Activated CD8-positive, alpha-beta memory T cell treated with anti-CD3 and anti-CD28 coated beads, Interleukin-2, amount 10 ng/mL, durations not matched to agents 7 days and 5 days (primary cell): ENCODE measurements around the gene RPP38. TPM values are rescaled to one million over a fixed set of nuclear protein-coding genes. Genes with fewer than 3 reads are reported as not detected.

Source experiments
- ATAC-seq: fragments of 150-1000 bp; cut with Tn5 transposase; one replicate; pipeline ENCODE4 v1.10.0; 2021; ENCODE audit warnings: moderate library complexity
- CTCF ChIA-PET: fragments of 350-600 bp; sonication (Branson Sonifier 250); formaldehyde crosslinking; loops from one replicate; lab custom pipeline; 2021; ENCODE audit warnings: antibody characterized with exemption; lab: Charles Lee
- DNase-seq: peaks from one replicate; pipeline ENCODE4 v3.0.0-alpha.2; 2020
- H3K27ac Mint-ChIP-seq: one replicate; pipeline ENCODE4 v1.8.0; 2021; ENCODE audit warnings: mild to moderate bottlenecking, mixed read lengths
- H3K27me3 Mint-ChIP-seq: one replicate; pipeline ENCODE4 v1.8.0; 2021; ENCODE audit warnings: mixed read lengths
- H3K36me3 Mint-ChIP-seq: one replicate; pipeline ENCODE4 v1.8.0; 2021; ENCODE audit warnings: mild to moderate bottlenecking, mixed read lengths
- H3K4me1 Mint-ChIP-seq: one replicate; pipeline ENCODE4 v1.8.0; 2021; ENCODE audit warnings: mixed read lengths
- H3K4me3 Mint-ChIP-seq: one replicate; pipeline ENCODE4 v1.8.0; 2021; ENCODE audit warnings: mild to moderate bottlenecking, moderate library complexity, mixed read lengths
- H3K9me3 Mint-ChIP-seq: one replicate; pipeline ENCODE4 v1.8.0; 2022; ENCODE audit warnings: low read depth, mixed read lengths
- total RNA-seq, 2 experiments: library from RNA; stranded (reverse); gene quantifications; one replicate each; pipeline ENCODE4 v1.2.3, GENCODE V29; 2021

Gene RPP38
- total RNA-seq, 2 experiments from 2014 or later, result 17.2 to 22.3 TPM

DNA sequence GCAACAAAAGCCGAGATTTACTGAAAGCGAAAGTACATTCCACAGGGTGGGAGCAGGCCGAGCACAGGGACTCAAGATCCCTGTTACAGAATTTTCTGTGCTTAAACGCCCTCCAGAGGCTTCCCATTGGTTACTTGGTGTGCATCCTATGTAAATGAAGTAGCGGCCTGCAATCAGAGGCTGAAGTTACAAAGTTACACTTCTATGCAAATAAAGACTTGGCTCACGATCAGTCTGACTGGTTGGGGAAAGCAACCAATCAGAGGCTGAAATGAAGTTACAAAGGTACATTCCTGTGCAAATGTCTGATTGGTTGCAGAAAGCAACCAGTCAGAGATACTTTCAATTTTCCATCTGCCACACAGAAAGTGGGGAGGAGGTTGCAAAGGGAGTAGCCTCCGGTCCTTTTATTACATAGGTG lies 12.6 kb upstream of the RPP38 start:
- CTCF ChIA-PET, result no interaction called here
- no peak overlapping the region for H3K27ac Mint-ChIP-seq
- peak overlapping the region; percentile 32 for H3K4me3 Mint-ChIP-seq
- DNase-seq, result no peak
- ATAC-seq, result no peak
- no peaks in the 10 kb centered on the region for H3K36me3 Mint-ChIP-seq
- H3K9me3 Mint-ChIP-seq, result no peaks in the 10 kb centered on the region
- peaks cover 2% of the 10 kb centered on the region for H3K27me3 Mint-ChIP-seq
- H3K4me1 Mint-ChIP-seq, result no peaks in the 10 kb centered on the region

DNA sequence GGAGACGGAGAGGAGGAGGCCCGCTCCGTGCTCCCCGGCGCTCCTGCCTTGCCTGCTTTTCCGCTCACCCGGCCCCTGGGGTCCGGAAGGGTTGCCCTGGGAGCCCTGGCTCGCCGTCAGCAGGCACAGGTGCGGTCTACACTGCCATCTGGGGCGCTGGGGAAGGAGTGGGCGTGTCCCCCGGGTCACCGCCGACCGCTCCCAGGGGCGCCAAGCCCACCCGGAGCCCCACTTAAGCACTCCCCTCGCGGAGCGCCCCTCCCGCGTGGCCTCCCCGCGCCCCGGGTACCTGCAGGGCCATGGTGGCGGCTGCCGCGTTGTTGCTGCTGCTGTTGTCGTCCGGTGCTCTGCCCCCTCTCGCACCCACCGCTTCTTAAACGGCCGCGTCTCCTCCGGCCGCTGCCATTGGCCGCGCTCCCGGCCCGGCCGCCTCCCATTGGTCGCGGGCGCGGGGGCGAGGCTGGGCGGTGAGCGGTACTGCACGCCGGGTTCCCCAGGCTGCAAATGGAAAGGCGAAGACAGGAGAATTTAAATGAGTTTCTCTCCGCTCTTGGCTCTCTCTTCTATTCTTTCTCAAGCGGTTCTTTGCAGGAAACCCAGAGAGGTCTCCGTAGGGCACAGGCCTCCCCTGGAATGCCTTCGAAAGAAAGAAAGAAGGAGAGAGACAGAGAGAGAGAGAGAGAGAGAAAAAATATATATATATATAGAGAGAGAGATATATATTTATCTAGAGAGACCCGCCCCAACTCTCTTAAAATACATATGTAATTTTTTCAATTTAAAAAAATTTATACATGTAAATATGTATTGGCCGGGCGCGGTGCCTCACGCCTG lies 8.5 kb upstream of the RPP38 start, which contains the start of gene ACBD7:
Gene ACBD7 (minus strand): TSS at position 349 of the 834 bp plus-strand sequence. CDS start 48 bp downstream, at position 301.
- Mint-ChIP-seq H3K27me3 (peaks cover 11% of the 10 kb centered on the region), H3K27ac (peak within 1 kb of the TSS; percentile 15), H3K9me3 (no peaks in the 10 kb centered on the region), H3K4me3 (peak within 1 kb of the TSS; percentile 65), H3K36me3 (no peaks in the 10 kb centered on the region), H3K4me1 (no peaks in the 10 kb centered on the region)
- DNase-seq (peak; percentile 84), ATAC-seq (peak; percentile 100)
- CTCF ChIA-PET, result no interaction called here

DNA sequence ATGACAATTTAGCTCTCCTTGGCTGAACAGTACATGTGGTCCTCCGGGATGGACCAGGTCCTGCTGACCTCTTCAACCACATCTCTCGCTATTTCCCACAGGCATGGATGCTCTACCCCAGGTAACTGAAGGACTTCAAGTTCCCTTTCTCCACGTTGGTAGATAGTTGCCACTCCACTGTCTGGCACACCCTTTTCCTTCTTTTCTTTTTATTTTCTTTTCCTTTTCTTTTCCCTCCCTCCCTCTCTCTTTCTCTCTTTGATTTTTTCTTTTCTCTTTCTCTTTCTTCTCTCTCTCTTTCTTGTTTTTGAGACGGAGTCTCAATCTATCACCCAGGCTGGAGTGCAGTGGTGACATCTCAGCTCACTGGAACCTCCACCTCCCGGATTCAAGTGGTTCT lies 5.7 kb upstream of the RPP38 start:
- H3K27me3 Mint-ChIP-seq, result peaks cover 17% of the 10 kb centered on the region
- no peak for ATAC-seq
- CTCF ChIA-PET, result no interaction called here
- no peak overlapping the region for H3K27ac Mint-ChIP-seq
- no peak overlapping the region for H3K4me3 Mint-ChIP-seq
- no peaks in the 10 kb centered on the region for H3K36me3 Mint-ChIP-seq
- DNase-seq, result no peak
- peaks cover 3% of the 10 kb centered on the region for H3K4me1 Mint-ChIP-seq
- H3K9me3 Mint-ChIP-seq, result no peaks in the 10 kb centered on the region

DNA sequence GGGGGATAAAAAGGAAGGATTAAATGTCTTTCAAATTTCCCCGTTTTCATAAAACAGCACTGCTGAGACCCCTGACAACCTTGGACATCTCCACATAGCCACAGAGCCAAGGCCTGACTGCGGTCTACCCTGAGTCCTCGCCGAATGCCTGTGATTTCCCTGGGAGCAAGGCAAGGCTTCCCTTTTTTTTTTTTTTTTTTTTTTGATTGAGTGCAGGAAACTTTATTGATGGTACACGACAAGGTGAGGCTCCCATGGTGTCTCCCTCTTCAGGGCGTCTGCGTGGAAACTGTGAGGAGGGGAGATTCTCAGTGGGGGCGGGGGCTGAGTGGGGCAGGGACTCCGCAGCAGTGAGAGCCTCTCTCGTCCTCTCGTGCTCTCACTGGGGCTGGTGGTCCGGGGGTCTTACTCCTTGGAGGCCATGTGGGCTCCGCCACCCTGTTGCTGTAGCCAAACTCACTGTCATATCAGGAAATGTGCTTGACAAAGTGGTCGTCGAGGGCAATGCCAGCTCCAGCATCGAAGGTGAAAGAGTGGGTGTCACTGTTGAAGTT lies 4.2 kb upstream of the RPP38 start:
- Mint-ChIP-seq H3K9me3 (no peaks in the 10 kb centered on the region), H3K4me3 (no peak overlapping the region), H3K27me3 (peaks cover 17% of the 10 kb centered on the region), H3K27ac (no peak overlapping the region), H3K4me1 (peaks cover 10% of the 10 kb centered on the region), H3K36me3 (peaks cover 4% of the 10 kb centered on the region)
- ATAC-seq (no peak), DNase-seq (no peak)
- CTCF ChIA-PET, result no interaction called here

DNA sequence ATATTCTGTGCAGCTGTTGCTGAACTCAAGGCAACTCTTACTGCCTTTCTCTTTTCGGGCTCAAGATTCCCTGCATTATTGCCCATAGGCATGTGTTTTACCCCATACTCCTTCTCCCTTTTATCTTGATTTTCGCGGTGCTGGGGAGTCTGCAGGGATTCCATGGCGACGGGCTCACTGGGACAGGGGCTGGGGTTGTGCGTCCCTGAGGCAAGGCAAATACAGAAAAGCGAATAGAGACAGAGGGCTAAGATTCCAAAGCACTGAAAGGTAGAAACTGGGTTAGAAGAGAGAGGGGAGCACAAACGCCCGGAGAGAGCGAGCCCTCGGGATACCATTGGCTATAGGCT lies 519 bp upstream of the RPP38 start:
- Mint-ChIP-seq H3K9me3 (no peaks in the 10 kb centered on the region), H3K4me3 (peak overlapping the region; percentile 98), H3K27ac (peak overlapping the region; percentile 97), H3K4me1 (peaks cover 31% of the 10 kb centered on the region), H3K36me3 (peaks cover 11% of the 10 kb centered on the region), H3K27me3 (peaks cover 7% of the 10 kb centered on the region)
- DNase-seq (no peak), ATAC-seq (no peak)
- CTCF ChIA-PET, result interaction anchor here (1.4 kb wide), 1 partner anchor 9 kb away, joined by 5 read pairs; no protein-coding TSS in a partner anchor

DNA sequence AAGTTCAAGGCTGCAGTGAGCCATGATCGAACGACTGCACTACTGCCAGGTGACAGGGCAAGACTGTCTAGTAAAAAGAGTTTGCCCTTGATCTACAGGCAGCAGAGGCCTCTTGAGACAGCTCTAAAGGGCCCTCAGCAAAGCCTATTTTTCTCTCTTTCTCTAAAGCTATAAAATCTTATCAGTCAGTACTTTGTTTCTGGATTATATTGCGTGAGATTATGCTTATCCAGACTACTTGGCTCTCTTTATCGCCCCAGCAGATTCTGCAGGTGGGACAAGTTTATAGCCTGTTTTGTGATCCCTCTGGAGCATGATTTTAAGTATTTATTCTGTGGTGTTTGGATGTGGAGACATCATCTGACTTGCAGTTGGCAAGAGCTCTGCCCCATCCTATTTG lies 2.7 kb downstream of the RPP38 start:
- peak overlapping the region; percentile 29 for H3K27ac Mint-ChIP-seq

DNA sequence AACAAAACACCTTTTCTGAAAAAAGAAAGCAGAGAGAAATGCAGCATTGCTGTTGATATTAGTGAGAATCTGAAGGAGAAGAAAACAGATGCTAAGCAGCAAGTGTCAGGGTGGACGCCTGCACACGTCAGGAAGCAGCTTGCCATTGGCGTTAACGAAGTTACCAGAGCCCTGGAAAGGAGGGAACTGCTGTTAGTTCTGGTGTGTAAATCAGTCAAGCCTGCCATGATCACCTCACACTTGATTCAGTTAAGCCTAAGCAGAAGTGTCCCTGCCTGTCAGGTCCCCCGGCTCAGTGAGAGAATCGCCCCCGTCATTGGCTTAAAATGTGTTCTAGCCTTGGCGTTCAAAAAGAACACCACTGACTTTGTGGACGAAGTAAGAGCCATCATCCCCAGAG lies 6.4 kb downstream of the RPP38 start:
- no peaks in the 10 kb centered on the region for H3K27me3 Mint-ChIP-seq
- DNase-seq (no peak), ATAC-seq (no peak)
- H3K36me3 Mint-ChIP-seq, result peaks cover 38% of the 10 kb centered on the region
- CTCF ChIA-PET, result interaction anchor here (1.0 to 3.0 kb wide), 2 partner anchors 10 to 20 kb away, joined by 3 to 9 read pairs; no protein-coding TSS in a partner anchor
- H3K9me3 Mint-ChIP-seq, result no peaks in the 10 kb centered on the region
- H3K4me1 Mint-ChIP-seq, result peaks cover 24% of the 10 kb centered on the region
- H3K27ac Mint-ChIP-seq, result peak overlapping the region; percentile 26
- no peak overlapping the region for H3K4me3 Mint-ChIP-seq

More for the DNA sequence above, 2.7 kb downstream of the RPP38 start:
- CTCF ChIA-PET, result interaction anchor here (2.4 kb wide), 1 partner anchor 67 kb away, joined by 7 read pairs; no protein-coding TSS in a partner anchor
- peaks cover 31% of the 10 kb centered on the region for H3K4me1 Mint-ChIP-seq
- no peak overlapping the region for H3K4me3 Mint-ChIP-seq
- H3K9me3 Mint-ChIP-seq, result no peaks in the 10 kb centered on the region
- H3K27me3 Mint-ChIP-seq, result peaks cover 7% of the 10 kb centered on the region
- DNase-seq, result no peak
- ATAC-seq, result no peak
- peaks cover 34% of the 10 kb centered on the region for H3K36me3 Mint-ChIP-seq

DNA sequence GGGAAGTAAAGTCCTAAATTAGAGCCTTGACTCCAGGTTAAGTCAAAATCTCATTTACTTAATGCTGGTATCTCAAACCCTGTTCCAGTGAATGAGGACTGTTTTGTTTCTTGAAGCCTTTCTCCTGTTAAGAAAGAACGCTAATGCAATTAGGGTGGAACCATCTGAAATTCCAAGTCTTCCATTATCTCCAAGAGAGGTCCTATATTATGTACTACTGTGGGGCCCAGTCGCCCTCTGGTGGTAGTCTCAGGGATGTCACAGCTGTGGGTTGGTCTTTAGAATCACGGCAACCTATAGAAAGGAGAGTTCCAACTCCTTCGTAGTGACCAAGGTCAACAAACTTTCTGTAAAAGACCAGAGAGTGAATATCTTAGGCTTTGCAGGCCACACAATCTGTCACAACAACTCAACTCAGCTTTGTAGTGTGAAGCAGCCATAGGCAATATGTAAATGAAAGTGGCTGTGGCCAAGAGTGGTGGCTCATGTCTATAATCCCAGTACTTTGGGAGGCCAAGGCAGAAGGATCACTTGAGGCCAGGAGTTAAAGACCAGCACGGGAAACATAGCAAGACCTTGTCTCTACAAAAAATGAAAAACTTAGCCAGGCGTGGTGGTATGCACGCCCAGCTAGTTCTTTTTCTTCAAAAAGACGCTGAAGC lies 9.3 kb downstream of the RPP38 start:
- CTCF ChIA-PET, result interaction anchor here (0.6 to 3.0 kb wide), 16 partner anchors 7 to 153 kb away, joined by 3 to 11 read pairs (median 4); partner anchors contain the start of genes DCLRE1C, MEIG1 and RPP38
- Mint-ChIP-seq H3K27me3 (no peaks in the 10 kb centered on the region), H3K36me3 (peaks cover 39% of the 10 kb centered on the region), H3K4me3 (no peak overlapping the region), H3K9me3 (no peaks in the 10 kb centered on the region), H3K4me1 (peaks cover 6% of the 10 kb centered on the region), H3K27ac (peak overlapping the region; percentile 32)
- DNase-seq, result peak; percentile 74
- peak; percentile 95 for ATAC-seq

DNA sequence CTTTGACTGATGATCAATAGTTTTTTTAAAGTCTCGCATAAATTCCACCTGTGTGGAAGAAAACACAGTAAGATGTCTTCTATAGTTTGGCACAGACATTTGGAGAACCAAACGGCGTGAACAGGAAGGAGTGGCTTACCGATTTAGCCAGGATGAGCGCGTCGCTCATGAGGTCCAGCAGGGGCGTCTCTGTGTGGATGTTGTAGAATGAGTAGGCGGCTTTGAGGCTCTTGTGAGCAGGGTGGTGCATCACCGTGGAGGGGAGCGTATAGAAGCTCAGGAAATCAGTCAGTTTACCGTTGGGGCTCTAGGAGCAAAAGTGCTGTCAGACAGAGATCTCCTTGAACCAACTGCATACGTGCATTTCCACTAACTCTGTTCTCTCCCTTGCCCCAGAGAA lies 15.5 kb downstream of the RPP38 start:
- no peak for ATAC-seq
- CTCF ChIA-PET, result no interaction called here
- no peak for DNase-seq
- Mint-ChIP-seq H3K36me3 (peaks cover 24% of the 10 kb centered on the region), H3K27me3 (no peaks in the 10 kb centered on the region), H3K27ac (no peak overlapping the region), H3K4me3 (no peak overlapping the region), H3K9me3 (no peaks in the 10 kb centered on the region), H3K4me1 (peaks cover 3% of the 10 kb centered on the region)

DNA sequence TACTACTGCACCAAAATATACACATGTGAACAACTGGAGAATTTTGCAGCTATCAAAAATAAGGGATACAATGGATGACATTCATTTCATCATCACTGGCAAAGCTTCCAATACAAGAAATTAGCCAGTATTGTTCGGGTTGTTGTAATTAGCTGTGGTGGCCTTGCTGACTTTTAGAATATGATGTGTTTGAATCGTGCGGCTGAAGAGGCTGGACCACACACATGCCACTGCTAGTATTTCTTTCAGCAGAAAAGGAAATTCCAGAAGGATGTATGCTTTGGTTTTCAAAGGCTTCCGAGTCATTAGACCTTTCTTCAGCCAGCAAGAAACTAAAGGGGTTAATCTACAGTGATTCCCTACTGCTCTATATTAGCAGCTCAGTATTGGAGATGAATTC lies 16.6 kb downstream of the RPP38 start:
- CTCF ChIA-PET, result interaction anchor here (1.5 kb wide), 1 partner anchor 9 kb away, joined by 9 read pairs; no protein-coding TSS in a partner anchor
- Mint-ChIP-seq H3K4me1 (peaks cover 5% of the 10 kb centered on the region), H3K36me3 (peaks cover 27% of the 10 kb centered on the region), H3K27me3 (no peaks in the 10 kb centered on the region), H3K4me3 (no peak overlapping the region), H3K9me3 (no peaks in the 10 kb centered on the region), H3K27ac (no peak overlapping the region)
- DNase-seq (no peak), ATAC-seq (no peak)

DNA sequence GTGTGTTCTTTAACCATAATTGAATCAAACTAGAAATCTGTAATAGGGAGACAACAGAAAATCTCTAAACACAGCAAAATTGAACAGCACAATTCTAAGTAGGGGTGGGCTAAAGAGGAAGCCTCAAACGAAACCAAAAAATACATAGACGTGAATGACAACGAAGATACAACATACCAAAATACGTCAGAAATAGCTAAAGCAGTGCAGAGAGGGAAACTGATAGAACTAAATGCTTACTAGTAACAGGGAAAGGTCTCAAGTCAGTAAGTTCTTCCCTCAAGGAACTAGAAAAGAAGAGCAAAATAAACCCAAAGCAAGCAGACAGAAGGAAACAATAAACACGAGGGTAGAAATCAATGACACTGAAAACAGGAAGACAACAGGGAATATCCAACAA lies 19.1 kb downstream of the RPP38 start:
- Mint-ChIP-seq H3K4me1 (peaks cover 12% of the 10 kb centered on the region), H3K4me3 (no peak overlapping the region), H3K27me3 (no peaks in the 10 kb centered on the region), H3K27ac (no peak overlapping the region), H3K36me3 (peaks cover 33% of the 10 kb centered on the region), H3K9me3 (no peaks in the 10 kb centered on the region)
- no peak for DNase-seq
- ATAC-seq, result no peak
- CTCF ChIA-PET, result interaction anchor here (1.4 to 1.5 kb wide), 2 partner anchors 10 to 11 kb away, joined by 5 to 6 read pairs; no protein-coding TSS in a partner anchor

DNA sequence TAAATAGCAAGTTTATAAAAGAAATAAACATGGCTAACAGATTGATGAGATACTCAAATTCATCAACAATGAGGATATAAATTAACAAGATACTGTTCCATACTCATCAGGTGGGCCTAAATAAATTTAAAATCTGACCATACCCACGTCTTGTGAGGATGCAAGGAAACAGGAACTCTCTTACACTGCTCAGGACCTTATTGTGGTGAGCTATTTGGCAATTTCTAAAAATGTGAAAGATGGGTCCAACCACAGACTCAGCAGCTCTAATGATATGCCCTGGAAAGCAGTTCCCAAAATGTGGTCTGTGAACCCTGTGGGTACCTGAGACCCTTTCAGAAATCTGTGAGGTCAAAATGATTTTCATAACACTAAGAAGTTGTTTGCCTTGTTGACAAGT lies 21.5 kb downstream of the RPP38 start:
- H3K9me3 Mint-ChIP-seq, result no peaks in the 10 kb centered on the region
- H3K4me1 Mint-ChIP-seq, result peaks cover 21% of the 10 kb centered on the region
- ATAC-seq, result no peak

DNA sequence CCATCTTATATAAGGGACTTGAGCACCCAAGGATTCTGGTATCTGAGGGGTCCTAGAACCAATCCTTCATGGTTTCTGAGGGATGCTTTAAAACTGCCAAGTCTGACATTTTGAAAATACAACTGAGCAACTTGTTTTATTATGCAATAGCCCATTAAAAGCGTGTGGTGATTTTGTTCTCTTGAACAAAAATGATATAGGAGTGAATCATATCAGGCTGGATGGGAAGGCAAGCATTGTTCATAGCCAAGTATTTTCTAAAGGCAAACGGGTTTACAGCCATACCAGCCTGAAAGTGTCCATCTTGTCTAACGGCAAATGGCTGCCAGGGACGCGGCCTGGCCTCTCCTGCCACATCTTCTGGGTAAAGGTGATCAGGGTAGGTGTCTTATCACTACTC lies 23.4 kb downstream of the RPP38 start:
- Mint-ChIP-seq H3K27me3 (no peaks in the 10 kb centered on the region), H3K36me3 (peaks cover 40% of the 10 kb centered on the region), H3K9me3 (no peaks in the 10 kb centered on the region), H3K27ac (no peak overlapping the region), H3K4me3 (no peak overlapping the region), H3K4me1 (peaks cover 38% of the 10 kb centered on the region)
- ATAC-seq (no peak), DNase-seq (no peak)
- CTCF ChIA-PET, result interaction anchor here (1.0 to 1.1 kb wide), 2 partner anchors 12 to 14 kb away, joined by 3 to 8 read pairs; no protein-coding TSS in a partner anchor

More for the DNA sequence above, 21.5 kb downstream of the RPP38 start:
- CTCF ChIA-PET, result interaction anchor here (1.3 to 2.0 kb wide), 2 partner anchors 21 to 50 kb away, joined by 3 to 4 read pairs; partner anchors contain the start of genes NMT2 and RPP38
- Mint-ChIP-seq H3K4me3 (no peak overlapping the region), H3K27ac (no peak overlapping the region), H3K36me3 (peaks cover 31% of the 10 kb centered on the region), H3K27me3 (no peaks in the 10 kb centered on the region)
- DNase-seq, result no peak
